Endothelial cell of umbilical vein (primary cell): ENCODE results near the gene COX7A1. TPM values are rescaled to one million over a fixed set of nuclear protein-coding genes. Genes with fewer than 3 reads are reported as not detected.
A peak's percentile ranks its signal among the peaks of the same experiment; 100 is the strongest.

Experiments used
- BruUV-seq: library from RNA; stranded (reverse); fragments of 400-500 nt; replicated peaks from 2 replicates; lab custom pipeline; 2021; lab: Mats Ljungman, UMichigan
- CTCF ChIA-PET: fragments of 300-600, 350-600 bp; sonication (Branson Sonifier 250); formaldehyde crosslinking; loops from one replicate; lab custom pipeline; 2021; ENCODE audit warnings: antibody characterized with exemption, inconsistent platforms; lab: Charles Lee
- POLR2A ChIA-PET: fragments of 300-600, 350-600 bp; sonication (Branson Sonifier 250); formaldehyde crosslinking; loops from one replicate; lab custom pipeline; 2021; ENCODE audit warnings: antibody characterized with exemption, inconsistent platforms; lab: Charles Lee
- DNase-seq: peaks from one replicate; pipeline ENCODE4 v3.0.0-alpha.2; 2011; ENCODE audit warnings: low read depth, low spot score
- FAIRE-seq: peaks from 2 replicates; lab custom pipeline; 2011; peaks lifted over from hg19 to GRCh38; lab: Jason Lieb, UNC
- H2AFZ ChIP-seq: 2 replicates; pipeline ENCODE4 v1.6.0; 2012; ENCODE audit warnings: low read depth, low read length, control low read depth, inconsistent platforms
- H3K27ac ChIP-seq: 2 replicates; pipeline ENCODE4 v1.5.1; 2011; ENCODE audit warnings: low read depth, mild to moderate bottlenecking, control low read depth, low read length, moderate library complexity; ENCODE audit not compliant: insufficient read depth
- H3K27me3 ChIP-seq, 2 experiments: 2 replicates each; pipeline versions ENCODE4 v1.6.0 to v1.6.1; 2011; ENCODE audit warnings: low read length in 2 of 2, mixed read lengths in 1 of 2; ENCODE audit not compliant: control insufficient read depth in 2 of 2, insufficient read depth in 2 of 2
- H3K36me3 ChIP-seq, 2 experiments: 2 replicates in 1 of 2; 3 replicates in 1 of 2; pipeline ENCODE4 v1.5.1; 2011; ENCODE audit warnings: low read length in 2 of 2, mild to moderate bottlenecking in 1 of 2, moderate library complexity in 1 of 2; ENCODE audit not compliant: control insufficient read depth in 2 of 2, insufficient read depth in 2 of 2; ENCODE audit errors: extremely low read depth in 1 of 2
- H3K4me1 ChIP-seq: 3 replicates; pipeline ENCODE4 v1.5.1; 2011; ENCODE audit warnings: mild to moderate bottlenecking, low read length; ENCODE audit not compliant: control insufficient read depth, insufficient read depth; ENCODE audit errors: extremely low read depth
- H3K4me2 ChIP-seq: 2 replicates; pipeline ENCODE4 v1.6.1; 2011; ENCODE audit warnings: low read length, control low read depth, mixed read lengths; ENCODE audit not compliant: insufficient read depth
- H3K4me3 ChIP-seq, 3 experiments: fragments of 200-600 bp in 1 of 3; sonication (generic), shearing (Covaris generic) in 1 of 3; replicated peaks in 1 of 3; 2 replicates each; pipeline ENCODE4 v1.5.1; 2011 to 2016; ENCODE audit warnings: control low read depth in 3 of 3, low read length in 3 of 3, mild to moderate bottlenecking in 2 of 3, inconsistent platforms in 1 of 3, low read depth in 1 of 3, moderate library complexity in 1 of 3; ENCODE audit not compliant: insufficient read depth in 1 of 3
- H3K79me2 ChIP-seq: 2 replicates; pipeline ENCODE4 v1.6.0; 2012; ENCODE audit warnings: low read length, inconsistent platforms; ENCODE audit not compliant: control insufficient read depth, insufficient read depth
- H3K9ac ChIP-seq: replicated peaks from 2 replicates; pipeline ENCODE3; 2011; ENCODE audit warnings: low read length, control low read depth; ENCODE audit not compliant: insufficient read depth; ENCODE audit errors: extremely low read depth
- H3K9me1 ChIP-seq: replicated peaks from 3 replicates; pipeline ENCODE4 v1.6.0; 2011; ENCODE audit warnings: mild to moderate bottlenecking, low read length; ENCODE audit not compliant: control insufficient read depth, insufficient read depth; ENCODE audit errors: extremely low read depth
- H3K9me3 ChIP-seq: replicated peaks from 2 replicates; pipeline ENCODE4 v1.5.1; 2012; ENCODE audit warnings: low read length, inconsistent platforms; ENCODE audit not compliant: control insufficient read depth, insufficient read depth
- H4K20me1 ChIP-seq: replicated peaks from 2 replicates; pipeline ENCODE3; 2011; ENCODE audit warnings: mild to moderate bottlenecking, low read length; ENCODE audit not compliant: control insufficient read depth, insufficient read depth; ENCODE audit errors: extremely low read depth
- EZH2 ChIP-seq: IDR thresholded peaks from 2 replicates; pipeline ENCODE4 v1.6.1; 2012; ENCODE audit warnings: borderline replicate concordance, low read depth, mild to moderate bottlenecking, moderate library complexity, low read length, inconsistent platforms; ENCODE audit not compliant: severe bottlenecking
- FOS ChIP-seq: IDR thresholded peaks from 2 replicates; pipeline ENCODE4 v1.6.1; 2011; ENCODE audit warnings: mild to moderate bottlenecking, low read length, moderate library complexity, borderline replicate concordance; ENCODE audit not compliant: insufficient read depth
- GATA2 ChIP-seq: IDR thresholded peaks from 2 replicates; pipeline ENCODE4 v1.7.0; 2011; ENCODE audit warnings: low read depth, mild to moderate bottlenecking, moderate library complexity, mixed read lengths, low read length; ENCODE audit not compliant: insufficient read length, insufficient read depth
- JUN ChIP-seq: IDR thresholded peaks from 2 replicates; pipeline ENCODE4 v1.6.1; 2011; ENCODE audit warnings: borderline replicate concordance, low read depth; ENCODE audit not compliant: insufficient read length, insufficient read depth
- MYC ChIP-seq: IDR thresholded peaks from one replicate; pipeline ENCODE4 v1.6.1; 2011; ENCODE audit warnings: mild to moderate bottlenecking, low read depth, low read length
- POLR2A ChIP-seq: IDR thresholded peaks from 2 replicates; pipeline ENCODE4 v1.6.1; 2012; ENCODE audit warnings: low read depth, mild to moderate bottlenecking, control low read depth, low read length
- POLR2AphosphoS5 ChIP-seq: IDR thresholded peaks from 2 replicates; pipeline ENCODE4 v1.6.1; 2012; ENCODE audit warnings: low read depth, mild to moderate bottlenecking, control low read depth, low read length, moderate library complexity; ENCODE audit not compliant: insufficient read depth
- dilution Hi-C: fragments of 300-500 bp; cut with MboI; formaldehyde crosslinking; loops from one replicate; pipeline ENCODE4 v1.15.0; 2019; ENCODE audit warnings: low sequenced_read_pairs; ENCODE audit not compliant: extremely low pct_ligation_motif_present
- intact Hi-C: fragments of 100-400 bp; cut with micrococcal nuclease; formaldehyde crosslinking; loops from one replicate; pipeline ENCODE4 v1.10.0; 2022
- polyA plus RNA-seq, 4 experiments: library from polyadenylated mRNA; depleted of rRNA in 3 of 4; stranded (reverse) in 3 of 4; unstranded in 1 of 4; fragments of >200 nt; gene quantifications; 2 replicates each; pipeline versions ENCODE4 v1.2.1 to v1.2.3, GENCODE V29; 2011 to 2012; ENCODE audit warnings: missing spikeins in 1 of 4
- total RNA-seq: library from RNA; stranded (reverse); gene quantifications from 2 replicates; pipeline ENCODE4 v1.2.3, GENCODE V29; 2021
- TF ChIP-seq, protein P1 (sequence below), 2 donors: IDR thresholded peaks; 1 replicate in 1 of 2; 2 replicates in 1 of 2; pipeline ENCODE4 v1.5.1; 2011; ENCODE audit warnings: low read length in 2 of 2, mild to moderate bottlenecking in 2 of 2, moderate library complexity in 2 of 2, control low read depth in 1 of 2, inconsistent platforms in 1 of 2, low read depth in 1 of 2; ENCODE audit not compliant: insufficient read depth in 1 of 2; ENCODE audit errors: extremely low read depth in 1 of 2
- TF ChIP-seq, protein P2 (sequence below): IDR thresholded peaks from 2 replicates; pipeline ENCODE4 v1.6.1; 2011; ENCODE audit not compliant: insufficient read depth, insufficient read length

Gene COX7A1
- total and polyA plus RNA-seq, 2 donors (not counting 3 experiments of a cell fraction or from before 2014, with no cell fraction given), result 10.6 to 35.2 TPM

GRCh38 chr19:36128392-36128736 is 23.9 kb downstream of the COX7A1 start:
- dilution Hi-C loops, result no loop called here
- Histone ChIP-seq H3K4me2 (peak overlapping the region; percentile 63), H3K9me1 (no peaks in the 10 kb centered on the region), H3K79me2 (no peaks in the 10 kb centered on the region), H3K9me3 (no peaks in the 10 kb centered on the region), H3K27ac (peak overlapping the region; percentile 62), H3K36me3 (peaks cover 4 to 6% of the 10 kb centered on the region in 2 experiments), H3K9ac (peak overlapping the region; percentile 57), H2AFZ (peak overlapping the region; percentile 37), H3K4me1 (peaks cover 11% of the 10 kb centered on the region), H3K4me3 (peak overlapping the region; percentile 23 to 55 (median 31)), H4K20me1 (no peaks in the 10 kb centered on the region), H3K27me3 (no peaks in the 10 kb centered on the region)
- ChIA-PET POLR2A (interaction anchor here (0.9 to 2.1 kb wide), 7 partner anchors 9 to 87 kb away, joined by 3 to 10 read pairs (median 3); partner anchors contain the start of genes CAPNS1, POLR2I, TBCB and ZNF146), CTCF (interaction anchor here (0.6 to 4.8 kb wide), 21 partner anchors 8 to 119 kb away, joined by 3 to 126 read pairs (median 6); partner anchors contain the start of genes CAPNS1, COX7A1, POLR2I and SYNE4)
- DNase-seq (no peak), FAIRE-seq (no peak)
- TF ChIP-seq EZH2 (no peak), FOS (no peak), POLR2AphosphoS5 (no peak), POLR2A (no peak), GATA2 (no peak), JUN (no peak), MYC (no peak)
- TF ChIP-seq, protein P1, sequence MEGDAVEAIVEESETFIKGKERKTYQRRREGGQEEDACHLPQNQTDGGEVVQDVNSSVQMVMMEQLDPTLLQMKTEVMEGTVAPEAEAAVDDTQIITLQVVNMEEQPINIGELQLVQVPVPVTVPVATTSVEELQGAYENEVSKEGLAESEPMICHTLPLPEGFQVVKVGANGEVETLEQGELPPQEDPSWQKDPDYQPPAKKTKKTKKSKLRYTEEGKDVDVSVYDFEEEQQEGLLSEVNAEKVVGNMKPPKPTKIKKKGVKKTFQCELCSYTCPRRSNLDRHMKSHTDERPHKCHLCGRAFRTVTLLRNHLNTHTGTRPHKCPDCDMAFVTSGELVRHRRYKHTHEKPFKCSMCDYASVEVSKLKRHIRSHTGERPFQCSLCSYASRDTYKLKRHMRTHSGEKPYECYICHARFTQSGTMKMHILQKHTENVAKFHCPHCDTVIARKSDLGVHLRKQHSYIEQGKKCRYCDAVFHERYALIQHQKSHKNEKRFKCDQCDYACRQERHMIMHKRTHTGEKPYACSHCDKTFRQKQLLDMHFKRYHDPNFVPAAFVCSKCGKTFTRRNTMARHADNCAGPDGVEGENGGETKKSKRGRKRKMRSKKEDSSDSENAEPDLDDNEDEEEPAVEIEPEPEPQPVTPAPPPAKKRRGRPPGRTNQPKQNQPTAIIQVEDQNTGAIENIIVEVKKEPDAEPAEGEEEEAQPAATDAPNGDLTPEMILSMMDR (IDR thresholded peaks at IDR 0.05; ENCODE audit: extremely low read depth in 1 of 2, insufficient read depth in 1 of 2, low read depth in 1 of 2, low read length in 2 of 2), result no peak
- TF ChIP-seq, protein P2, sequence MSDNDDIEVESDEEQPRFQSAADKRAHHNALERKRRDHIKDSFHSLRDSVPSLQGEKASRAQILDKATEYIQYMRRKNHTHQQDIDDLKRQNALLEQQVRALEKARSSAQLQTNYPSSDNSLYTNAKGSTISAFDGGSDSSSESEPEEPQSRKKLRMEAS, result no peak
- intact Hi-C loops, result loop anchor here (1.0 to 5.0 kb wide), 4 partner anchors 12 to 644 kb away; partner anchors contain the start of genes CAPNS1, COX7A1 and ZNF850
- no TSS peak for BruUV-seq
